Measurements from ENCODE around the gene NPLOC4. TPM values are rescaled to one million over a fixed set of nuclear protein-coding genes. Genes with fewer than 3 reads are reported as not detected.

NPLOC4 gene
- total and polyA plus RNA-seq, 9 of the 15 experiments (the other 6 are each of a cell fraction or from before 2014, with no cell fraction given): 1.5 to 116 (median 64.5) TPM

GRCh38 chr17:81577278-81578000 lies 59.5 kb downstream of the NPLOC4 start:
- ChIA-PET POLR2A (interaction anchor here (0.7 to 1.2 kb wide), 5 partner anchors 9 to 25 kb away, joined by 3 to 11 read pairs (median 4); no protein-coding TSS in a partner anchor), CTCF (ENCODE audit: low intra/inter-chr PET ratio) (no interaction called here)
- H2AFZ ChIP-seq (ENCODE audit: low read depth, low read length): no peak overlapping the region
- H4K20me1 ChIP-seq (replicated peaks; ENCODE audit: control insufficient read depth, insufficient read depth, low read length): peaks cover 7% of the 10 kb centered on the region
- peaks cover 11% of the 10 kb centered on the region; the same call in 2 of the 3 replicates for H3K79me2 ChIP-seq (ENCODE audit: control insufficient read depth, insufficient read depth, low read length)
- TF ChIP-seq NR2C1 (IDR thresholded peaks at IDR 0.05) (peak; percentile 75), NR2C1 (tag; IDR thresholded peaks at IDR 0.05) (peak; percentile 55), POLR3A (IDR thresholded peaks at IDR 0.05; ENCODE audit: borderline replicate concordance, extremely low read depth, insufficient read depth, insufficient read length) (no peak)
- H3K27ac ChIP-seq (ENCODE audit: extremely low read depth, low read depth, low read length): no peak overlapping the region
- no peak for FAIRE-seq
- ATAC-seq: no peak
- DNase-seq (ENCODE audit: extremely low read depth in 1 of 4, low spot score in 3 of 4): no peak
- H3K9me1 ChIP-seq (ENCODE audit: control insufficient read depth, insufficient read depth, low read length): no peaks in the 10 kb centered on the region
- intact Hi-C loops (cut with micrococcal nuclease): no loop called here
- in situ Hi-C loops (cut with MboI): no loop called here
- no peaks in the 10 kb centered on the region for H3K9me3 ChIP-seq (replicated peaks; ENCODE audit: control insufficient read depth, insufficient read depth, low read depth, low read length)
- no peaks in the 10 kb centered on the region for H3K27me3 ChIP-seq (ENCODE audit: control insufficient read depth in 2 of 2, insufficient read depth in 2 of 2, low read length in 2 of 2)
- no peak overlapping the region for H3K4me2 ChIP-seq (ENCODE audit: insufficient read depth, low read length)
- H3K36me3 ChIP-seq (ENCODE audit: control insufficient read depth, insufficient read depth, low read length): peaks cover 94% of the 10 kb centered on the region; the same call in 2 of the 3 replicates
- peak overlapping the region in 1 of 2 experiments; percentile 50; a peak in 1 of 4 replicates for H3K9ac ChIP-seq (ENCODE audit: insufficient read depth in 1 of 2, low read depth in 2 of 2, low read length in 2 of 2)
- peaks cover 10 to 19% of the 10 kb centered on the region in 2 experiments; a peak in 4 of 5 replicates for H3K4me1 ChIP-seq (replicated peaks in 1 of 2; ENCODE audit: control insufficient read depth in 2 of 2, insufficient read depth in 2 of 2, low read length in 2 of 2)
- no TSS peak for BruUV-seq (replicated peaks)
- WGBS (ENCODE audit: insufficient coverage, low coverage, missing lambda C conversion rate): 96% methylated on average over 9 of the region's 11 CpGs
- no peak overlapping the region for H3K4me3 ChIP-seq

Data from K562 (cell line).